ENCODE data around the gene ADAMTS2. TPM values are rescaled to one million over a fixed set of nuclear protein-coding genes. Genes with fewer than 3 reads are reported as not detected.

ADAMTS2 gene
- polyA plus RNA-seq, 3 donors: 0.74 to 2.3 TPM; not detected in 1

DNA sequence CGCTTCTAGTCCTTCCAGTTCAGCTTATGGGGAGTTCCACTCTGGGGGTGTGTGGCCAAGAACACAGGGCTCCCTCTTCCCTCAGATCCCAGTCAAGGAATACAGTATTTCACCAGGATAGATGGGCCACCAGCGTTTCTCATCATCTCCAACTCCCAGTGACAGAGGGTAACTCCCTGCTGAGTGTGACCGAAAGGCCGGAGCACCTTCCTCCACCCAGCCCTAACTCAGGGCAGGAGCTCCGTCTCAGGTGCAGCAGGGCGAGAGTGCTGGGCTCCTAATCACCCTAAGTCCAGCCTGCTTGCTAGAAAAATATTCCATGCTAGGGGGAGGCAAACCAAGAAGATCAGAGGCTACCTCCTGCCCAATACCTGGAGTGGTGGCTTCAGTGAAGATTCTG is 102.6 kb downstream of the ADAMTS2 start:
- intact Hi-C loops (cut with micrococcal nuclease): no loop called here
- Mint-ChIP-seq H3K9me3 (peaks cover 11 to 32% (median 23%) of the 10 kb centered on the region in 7 donors), H3K4me3 (no peak overlapping the region), H3K36me3 (no peaks in the 10 kb centered on the region), H3K27me3 (ENCODE audit: low read depth in 3 of 3) (peaks cover 1 to 14% (median 2%) of the 10 kb centered on the region in 3 donors), H3K4me1 (peaks cover 9% of the 10 kb centered on the region), H3K27ac (no peak overlapping the region)
- no peak overlapping the region for H2AFZ ChIP-seq (ENCODE audit: insufficient read depth, low read depth, low read length, poor library complexity, severe bottlenecking)
- whole genome bisulfite sequencing (ENCODE audit: insufficient coverage): 85% methylated on average over 5 of the region's 6 CpGs
- H3K27me3 ChIP-seq (ENCODE audit: control insufficient read depth in 2 of 2, insufficient read depth in 2 of 2, low read length in 2 of 2): no peaks in the 10 kb centered on the region
- H3K4me3 ChIP-seq (replicated peaks in 1 of 3; ENCODE audit: low read depth in 2 of 3, low read length in 3 of 3): no peak overlapping the region
- TF ChIP-seq, protein P1, sequence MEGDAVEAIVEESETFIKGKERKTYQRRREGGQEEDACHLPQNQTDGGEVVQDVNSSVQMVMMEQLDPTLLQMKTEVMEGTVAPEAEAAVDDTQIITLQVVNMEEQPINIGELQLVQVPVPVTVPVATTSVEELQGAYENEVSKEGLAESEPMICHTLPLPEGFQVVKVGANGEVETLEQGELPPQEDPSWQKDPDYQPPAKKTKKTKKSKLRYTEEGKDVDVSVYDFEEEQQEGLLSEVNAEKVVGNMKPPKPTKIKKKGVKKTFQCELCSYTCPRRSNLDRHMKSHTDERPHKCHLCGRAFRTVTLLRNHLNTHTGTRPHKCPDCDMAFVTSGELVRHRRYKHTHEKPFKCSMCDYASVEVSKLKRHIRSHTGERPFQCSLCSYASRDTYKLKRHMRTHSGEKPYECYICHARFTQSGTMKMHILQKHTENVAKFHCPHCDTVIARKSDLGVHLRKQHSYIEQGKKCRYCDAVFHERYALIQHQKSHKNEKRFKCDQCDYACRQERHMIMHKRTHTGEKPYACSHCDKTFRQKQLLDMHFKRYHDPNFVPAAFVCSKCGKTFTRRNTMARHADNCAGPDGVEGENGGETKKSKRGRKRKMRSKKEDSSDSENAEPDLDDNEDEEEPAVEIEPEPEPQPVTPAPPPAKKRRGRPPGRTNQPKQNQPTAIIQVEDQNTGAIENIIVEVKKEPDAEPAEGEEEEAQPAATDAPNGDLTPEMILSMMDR (IDR thresholded peaks at IDR 0.05): no peak
- peaks cover 0 to 5% of the 10 kb centered on the region in 2 donors for H3K4me1 ChIP-seq (ENCODE audit: control insufficient read depth in 1 of 2, insufficient read depth in 2 of 2, low read length in 2 of 2)
- DNase-seq: no peak
- H3K79me2 ChIP-seq (ENCODE audit: insufficient read depth, low read length): no peaks in the 10 kb centered on the region
- H3K9ac ChIP-seq (ENCODE audit: insufficient read depth, low read length, poor library complexity, severe bottlenecking): no peak overlapping the region
- H4K20me1 ChIP-seq (ENCODE audit: insufficient read depth, low read length): no peaks in the 10 kb centered on the region
- peaks cover 13 to 24% of the 10 kb centered on the region in 2 donors for H3K9me3 ChIP-seq (replicated peaks in 1 of 2; ENCODE audit: control insufficient read depth in 1 of 2, insufficient read depth in 1 of 2, low read length in 2 of 2)
- no peaks in the 10 kb centered on the region for H3K36me3 ChIP-seq (replicated peaks in 1 of 2; ENCODE audit: control insufficient read depth in 1 of 2, insufficient read depth in 2 of 2, low read length in 2 of 2)
- H3K4me2 ChIP-seq (replicated peaks; ENCODE audit: extremely low read depth, low read length, poor library complexity, severe bottlenecking): no peak overlapping the region
- no peak overlapping the region for H3K27ac ChIP-seq (ENCODE audit: low read depth in 1 of 2, low read length in 2 of 2)

DNA sequence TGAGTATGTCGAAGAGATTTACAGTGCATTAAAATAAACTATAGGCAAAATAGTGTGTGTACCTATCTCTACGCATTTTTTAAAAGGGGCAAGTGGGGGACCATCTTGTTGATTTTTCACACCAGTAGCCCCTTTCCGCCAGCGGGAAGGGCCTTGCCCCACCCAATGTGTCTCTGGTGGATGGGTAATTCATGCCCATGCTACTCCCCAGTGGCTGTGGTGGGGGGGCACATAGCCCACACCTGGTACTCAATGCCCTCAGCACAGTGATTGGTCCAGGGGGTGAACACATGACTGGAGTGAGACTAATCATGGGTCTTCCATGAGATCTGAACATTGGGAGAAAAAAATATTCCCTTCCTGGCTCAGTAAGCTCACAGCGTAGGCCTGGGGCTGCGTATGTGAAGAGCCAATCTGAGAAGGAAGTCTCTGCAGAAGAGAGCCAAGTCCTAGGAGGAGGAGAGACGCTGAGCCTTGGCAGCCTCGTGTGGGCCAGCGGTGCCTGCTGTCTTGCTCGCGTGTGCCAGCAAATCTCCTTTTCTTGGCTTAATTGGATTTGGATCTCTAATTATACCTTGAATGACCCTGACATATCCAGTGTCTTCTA is 103.4 kb downstream of the ADAMTS2 start:
- peaks cover 21 to 32% of the 10 kb centered on the region in 2 donors for H3K9me3 ChIP-seq (replicated peaks in 1 of 2; ENCODE audit: control insufficient read depth in 1 of 2, insufficient read depth in 1 of 2, low read length in 2 of 2)
- H3K27me3 ChIP-seq (ENCODE audit: control insufficient read depth in 2 of 2, insufficient read depth in 2 of 2, low read length in 2 of 2): no peaks in the 10 kb centered on the region
- TF ChIP-seq, protein P1 (IDR thresholded peaks at IDR 0.05): no peak
- no peaks in the 10 kb centered on the region for H3K36me3 ChIP-seq (replicated peaks in 1 of 2; ENCODE audit: control insufficient read depth in 1 of 2, insufficient read depth in 2 of 2, low read length in 2 of 2)
- no peak overlapping the region for H3K9ac ChIP-seq (ENCODE audit: insufficient read depth, low read length, poor library complexity, severe bottlenecking)
- WGBS (ENCODE audit: insufficient coverage): 79% methylated on average over 7 of the region's 11 CpGs
- H3K79me2 ChIP-seq (ENCODE audit: insufficient read depth, low read length): no peaks in the 10 kb centered on the region
- H3K4me1 ChIP-seq (ENCODE audit: control insufficient read depth in 1 of 2, insufficient read depth in 2 of 2, low read length in 2 of 2): peaks cover 0 to 5% of the 10 kb centered on the region in 2 donors
- intact Hi-C loops (cut with micrococcal nuclease): no loop called here
- H3K4me3 ChIP-seq (replicated peaks in 1 of 3; ENCODE audit: low read depth in 2 of 3, low read length in 3 of 3): no peak overlapping the region
- H3K9me3 Mint-ChIP-seq: peaks cover 16 to 40% (median 28%) of the 10 kb centered on the region in 7 donors
- H4K20me1 ChIP-seq (ENCODE audit: insufficient read depth, low read length): no peaks in the 10 kb centered on the region
- peaks cover 0 to 9% (median 0%) of the 10 kb centered on the region in 3 donors for H3K27me3 Mint-ChIP-seq (ENCODE audit: low read depth in 3 of 3)
- no peak overlapping the region for H3K27ac Mint-ChIP-seq
- DNase-seq: no peak
- peaks cover 9% of the 10 kb centered on the region for H3K4me1 Mint-ChIP-seq
- H3K4me3 Mint-ChIP-seq: no peak overlapping the region
- no peak overlapping the region for H3K4me2 ChIP-seq (replicated peaks; ENCODE audit: extremely low read depth, low read length, poor library complexity, severe bottlenecking)
- no peaks in the 10 kb centered on the region for H3K36me3 Mint-ChIP-seq
- H3K27ac ChIP-seq (ENCODE audit: low read depth in 1 of 2, low read length in 2 of 2): no peak overlapping the region
- H2AFZ ChIP-seq (ENCODE audit: insufficient read depth, low read depth, low read length, poor library complexity, severe bottlenecking): no peak overlapping the region
